Osteocyte (in vitro differentiated cells): ENCODE data around the gene DNAJC13. TPM values are rescaled to one million over a fixed set of nuclear protein-coding genes. Genes with fewer than 3 reads are reported as not detected.

ENCODE experiments used
- DNase-seq: peaks from one replicate; pipeline ENCODE4 v3.0.0; 2021; ENCODE audit warnings: mixed read lengths; ENCODE audit not compliant: unreplicated experiment; ENCODE audit errors: extremely low spot score
- H3K27ac Mint-ChIP-seq: one replicate; pipeline ENCODE4 v1.8.0; 2021; ENCODE audit warnings: mild to moderate bottlenecking, mixed read lengths; ENCODE audit not compliant: unreplicated experiment
- H3K27me3 Mint-ChIP-seq: one replicate; pipeline ENCODE4 v1.8.0; 2021; ENCODE audit warnings: mixed read lengths; ENCODE audit not compliant: unreplicated experiment
- H3K36me3 Mint-ChIP-seq: one replicate; pipeline ENCODE4 v1.8.0; 2021; ENCODE audit warnings: mixed read lengths; ENCODE audit not compliant: unreplicated experiment
- H3K4me1 Mint-ChIP-seq: one replicate; pipeline ENCODE4 v1.8.0; 2021; ENCODE audit warnings: mixed read lengths; ENCODE audit not compliant: unreplicated experiment
- H3K4me3 Mint-ChIP-seq: one replicate; pipeline ENCODE4 v1.8.0; 2021; ENCODE audit warnings: mild to moderate bottlenecking, moderate library complexity, mixed read lengths; ENCODE audit not compliant: unreplicated experiment
- H3K9me3 Mint-ChIP-seq: one replicate; pipeline ENCODE4 v1.8.0; 2021; ENCODE audit warnings: mixed read lengths; ENCODE audit not compliant: unreplicated experiment
- total RNA-seq: library from RNA; stranded (reverse); gene quantifications from 2 replicates; pipeline ENCODE4 v1.2.1, GENCODE V29; 2021
- TF ChIP-seq, protein P1 (sequence below): fragments of 200-600 bp; sonication (generic); IDR thresholded peaks from 2 replicates; pipeline ENCODE4 v1.5.0; 2021; ENCODE audit warnings: antibody characterized with exemption, mild to moderate bottlenecking, moderate library complexity

Gene DNAJC13
- total RNA-seq, 1 donor from 2014 or later = 57.1 TPM

DNA sequence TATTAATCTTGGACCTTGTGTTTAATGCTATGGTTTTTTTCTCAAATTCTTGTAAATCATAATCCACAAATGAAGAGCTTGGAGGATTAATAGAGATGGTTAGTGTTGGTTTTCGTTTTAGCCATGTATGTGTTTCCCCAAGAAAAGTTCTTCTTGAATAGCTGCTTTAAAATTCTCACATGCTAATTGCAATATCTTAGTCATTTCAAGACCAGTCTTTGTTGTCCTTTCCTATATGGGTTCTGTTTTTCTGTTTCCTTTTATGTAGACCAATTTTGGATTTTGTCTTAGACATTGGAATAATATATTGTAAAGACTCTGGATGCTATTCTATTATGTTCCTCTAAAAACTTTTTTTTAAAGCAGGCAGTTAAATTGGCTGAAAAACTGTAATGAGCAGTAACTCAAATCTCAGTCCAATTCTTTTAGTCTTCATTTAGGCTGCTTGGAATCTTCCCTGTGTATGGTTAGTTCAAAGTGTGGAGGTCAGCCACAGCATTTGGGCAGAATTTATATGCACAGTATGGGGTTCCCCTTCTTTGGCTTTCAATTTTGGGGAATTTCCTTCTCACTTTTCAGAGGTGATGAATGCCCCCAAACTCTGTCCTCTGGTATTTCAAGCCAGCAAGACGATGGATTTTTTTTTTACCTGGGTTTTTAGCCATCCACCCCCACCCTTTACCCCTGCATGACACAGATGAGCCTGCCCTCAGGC is 39.1 kb upstream of the DNAJC13 start:
- Mint-ChIP-seq H3K27ac (no peak overlapping the region), H3K36me3 (no peaks in the 10 kb centered on the region), H3K27me3 (peaks cover 44% of the 10 kb centered on the region), H3K4me1 (peaks cover 5% of the 10 kb centered on the region), H3K4me3 (peak overlapping the region; percentile 29), H3K9me3 (no peaks in the 10 kb centered on the region)
- no peak for DNase-seq
- TF ChIP-seq, protein P1, sequence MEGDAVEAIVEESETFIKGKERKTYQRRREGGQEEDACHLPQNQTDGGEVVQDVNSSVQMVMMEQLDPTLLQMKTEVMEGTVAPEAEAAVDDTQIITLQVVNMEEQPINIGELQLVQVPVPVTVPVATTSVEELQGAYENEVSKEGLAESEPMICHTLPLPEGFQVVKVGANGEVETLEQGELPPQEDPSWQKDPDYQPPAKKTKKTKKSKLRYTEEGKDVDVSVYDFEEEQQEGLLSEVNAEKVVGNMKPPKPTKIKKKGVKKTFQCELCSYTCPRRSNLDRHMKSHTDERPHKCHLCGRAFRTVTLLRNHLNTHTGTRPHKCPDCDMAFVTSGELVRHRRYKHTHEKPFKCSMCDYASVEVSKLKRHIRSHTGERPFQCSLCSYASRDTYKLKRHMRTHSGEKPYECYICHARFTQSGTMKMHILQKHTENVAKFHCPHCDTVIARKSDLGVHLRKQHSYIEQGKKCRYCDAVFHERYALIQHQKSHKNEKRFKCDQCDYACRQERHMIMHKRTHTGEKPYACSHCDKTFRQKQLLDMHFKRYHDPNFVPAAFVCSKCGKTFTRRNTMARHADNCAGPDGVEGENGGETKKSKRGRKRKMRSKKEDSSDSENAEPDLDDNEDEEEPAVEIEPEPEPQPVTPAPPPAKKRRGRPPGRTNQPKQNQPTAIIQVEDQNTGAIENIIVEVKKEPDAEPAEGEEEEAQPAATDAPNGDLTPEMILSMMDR = no peak

DNA sequence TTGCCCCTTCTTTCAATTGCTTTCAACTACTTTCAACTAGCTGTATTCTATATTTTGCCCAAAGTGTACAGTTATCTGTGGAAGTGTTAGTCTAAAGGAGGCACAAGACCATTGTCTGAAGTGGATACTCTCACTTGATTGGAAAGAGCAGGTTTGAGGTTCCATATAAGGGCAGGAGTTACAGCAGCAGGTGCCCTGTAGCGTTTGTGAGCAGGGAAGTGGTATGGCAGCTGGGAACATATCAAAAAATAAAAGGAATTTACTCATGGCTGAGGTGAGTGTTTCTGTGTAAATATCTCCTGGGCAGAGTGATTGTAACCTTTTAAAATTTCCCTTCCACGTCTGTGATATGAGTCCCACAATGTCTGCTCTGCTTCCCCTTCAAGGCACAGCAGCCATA is 38.5 kb upstream of the DNAJC13 start:
- H3K4me3 Mint-ChIP-seq = no peak overlapping the region
- H3K27me3 Mint-ChIP-seq = peaks cover 44% of the 10 kb centered on the region
- no peak overlapping the region for H3K27ac Mint-ChIP-seq
- H3K4me1 Mint-ChIP-seq = peaks cover 5% of the 10 kb centered on the region
- no peaks in the 10 kb centered on the region for H3K36me3 Mint-ChIP-seq
- TF ChIP-seq, protein P1 = no peak
- DNase-seq = no peak
- H3K9me3 Mint-ChIP-seq = no peaks in the 10 kb centered on the region

DNA sequence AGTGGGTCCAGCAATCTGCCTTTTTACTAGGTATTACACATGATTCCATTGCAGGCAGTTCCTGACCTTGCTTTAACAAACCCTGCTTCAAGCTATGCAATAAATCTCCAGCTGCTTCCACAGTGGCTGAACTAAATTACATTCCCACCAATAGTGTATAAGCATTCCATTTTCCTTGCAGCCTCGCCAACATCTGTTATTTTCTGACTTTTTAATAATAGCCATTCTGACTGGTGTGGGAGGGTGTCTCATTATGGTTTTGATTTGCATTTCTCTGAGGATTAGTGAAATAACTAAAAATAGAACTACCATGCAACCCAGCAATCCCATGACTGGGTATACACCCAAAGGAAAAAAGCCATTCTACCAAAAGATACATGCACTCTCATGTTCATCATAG is 36.4 kb upstream of the DNAJC13 start:
- Mint-ChIP-seq H3K4me1 (peaks cover 5% of the 10 kb centered on the region), H3K27me3 (peaks cover 41% of the 10 kb centered on the region), H3K27ac (no peak overlapping the region), H3K4me3 (no peak overlapping the region), H3K36me3 (no peaks in the 10 kb centered on the region), H3K9me3 (no peaks in the 10 kb centered on the region)
- DNase-seq = no peak
- TF ChIP-seq, protein P1 = no peak

DNA sequence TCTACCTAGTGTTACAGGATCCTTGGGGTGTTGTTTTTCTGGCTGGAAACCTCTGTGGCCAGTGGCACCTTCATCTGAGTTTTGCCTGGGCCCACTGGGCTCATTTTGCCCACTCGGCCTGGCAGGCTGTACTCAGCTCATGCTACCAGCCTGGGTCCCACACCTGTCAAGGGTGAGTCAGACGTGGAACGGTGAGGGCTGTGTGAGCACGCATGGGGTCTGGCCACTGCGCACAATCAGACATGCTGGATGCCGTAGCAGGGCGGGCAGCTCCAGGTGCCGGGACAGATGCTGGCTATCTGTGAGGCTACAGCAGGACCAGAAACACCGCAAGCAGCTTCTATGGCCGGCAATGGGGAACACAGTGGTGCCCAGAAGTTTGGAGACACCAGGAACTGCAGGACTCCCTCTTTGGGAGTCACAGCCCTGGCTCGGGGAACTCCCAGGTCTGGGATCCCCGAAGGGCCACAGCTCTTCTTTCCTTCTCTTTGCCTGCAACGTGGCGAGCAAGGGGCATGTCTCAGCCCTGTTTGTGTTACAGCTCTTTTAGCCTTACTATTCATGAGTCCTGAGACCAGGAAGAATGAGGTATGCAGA is 35.9 kb upstream of the DNAJC13 start:
- H3K27me3 Mint-ChIP-seq = peaks cover 44% of the 10 kb centered on the region
- no peaks in the 10 kb centered on the region for H3K9me3 Mint-ChIP-seq
- TF ChIP-seq, protein P1 = no peak
- no peaks in the 10 kb centered on the region for H3K36me3 Mint-ChIP-seq
- no peak overlapping the region for H3K4me3 Mint-ChIP-seq
- no peak for DNase-seq
- no peak overlapping the region for H3K27ac Mint-ChIP-seq
- H3K4me1 Mint-ChIP-seq = peaks cover 5% of the 10 kb centered on the region

DNA sequence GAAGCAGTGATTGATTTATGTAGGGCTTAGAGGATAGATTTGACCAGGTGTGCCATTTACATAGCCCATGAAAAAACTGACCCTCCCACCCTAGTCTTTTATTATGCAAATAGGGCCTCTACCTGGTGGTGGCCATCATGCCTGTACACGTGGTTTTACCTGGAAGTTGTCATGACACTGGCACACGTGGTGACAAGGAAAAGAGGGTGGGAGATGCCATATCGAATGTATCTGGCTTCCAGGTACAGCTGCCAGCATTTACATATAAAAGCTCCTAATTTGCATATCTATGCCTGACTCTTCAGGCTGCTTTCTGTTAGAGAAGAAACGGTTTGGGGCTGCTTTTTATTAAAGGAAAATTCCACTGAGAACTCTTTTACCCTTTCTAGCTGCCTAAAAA is 35.0 kb upstream of the DNAJC13 start:
- H3K36me3 Mint-ChIP-seq = no peaks in the 10 kb centered on the region
- H3K9me3 Mint-ChIP-seq = no peaks in the 10 kb centered on the region
- TF ChIP-seq, protein P1 = no peak
- no peaks in the 10 kb centered on the region for H3K4me1 Mint-ChIP-seq
- H3K27me3 Mint-ChIP-seq = peaks cover 45% of the 10 kb centered on the region
- H3K4me3 Mint-ChIP-seq = no peak overlapping the region
- no peak overlapping the region for H3K27ac Mint-ChIP-seq
- no peak for DNase-seq
